Stimulated activated CD4-positive, alpha-beta T cell treated with anti-CD3 and anti-CD28 coated beads, Interleukin-15, amount 100 ng/mL, for 24 hours (primary cell): ENCODE results near the gene GSTA5.
"Not testable (repeated sequence)": the region's sequence is repeated elsewhere in the genome, so short reads cannot be mapped to it uniquely, and the experiment has no call there.

Source experiments
- DNase-seq: peaks from one replicate; pipeline ENCODE4 v3.0.0-alpha.2; 2020

Gene GSTA5

DNA sequence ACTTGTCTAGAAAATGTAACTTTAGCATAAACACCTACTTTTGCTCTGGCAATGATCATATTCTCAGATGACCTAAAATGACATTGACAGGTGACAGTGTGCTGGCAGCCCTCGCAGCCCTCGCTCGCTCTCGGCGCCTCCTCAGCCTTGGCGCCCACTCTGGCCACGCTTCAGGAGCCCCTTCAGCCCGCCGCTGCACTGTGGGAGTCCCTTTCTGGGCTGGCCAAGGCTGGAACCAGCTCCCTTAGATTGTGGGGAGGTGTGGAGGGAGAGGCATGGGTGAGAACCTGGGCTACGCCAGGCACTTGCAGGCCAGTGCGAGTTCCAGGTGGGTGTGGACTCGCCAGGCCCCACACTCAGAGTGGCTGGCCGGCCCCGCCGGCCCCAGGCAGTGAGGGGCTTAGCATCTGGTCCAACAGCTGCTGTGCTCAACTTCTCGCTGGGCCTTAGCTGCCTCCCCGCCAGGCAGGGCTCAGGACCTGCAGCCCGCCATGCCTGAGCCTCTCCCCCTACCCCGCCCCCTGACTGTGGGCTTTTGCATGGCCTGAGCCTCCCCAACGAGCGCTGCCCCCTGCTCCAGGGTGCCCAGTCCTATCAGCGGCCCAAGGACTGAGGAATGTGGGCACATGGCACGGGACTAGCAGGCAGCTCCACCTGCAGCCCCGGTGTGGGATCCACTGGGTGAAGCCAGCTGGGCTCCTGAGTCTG is 54.2 kb downstream of the GSTA5 start:
- no peak for DNase-seq

DNA sequence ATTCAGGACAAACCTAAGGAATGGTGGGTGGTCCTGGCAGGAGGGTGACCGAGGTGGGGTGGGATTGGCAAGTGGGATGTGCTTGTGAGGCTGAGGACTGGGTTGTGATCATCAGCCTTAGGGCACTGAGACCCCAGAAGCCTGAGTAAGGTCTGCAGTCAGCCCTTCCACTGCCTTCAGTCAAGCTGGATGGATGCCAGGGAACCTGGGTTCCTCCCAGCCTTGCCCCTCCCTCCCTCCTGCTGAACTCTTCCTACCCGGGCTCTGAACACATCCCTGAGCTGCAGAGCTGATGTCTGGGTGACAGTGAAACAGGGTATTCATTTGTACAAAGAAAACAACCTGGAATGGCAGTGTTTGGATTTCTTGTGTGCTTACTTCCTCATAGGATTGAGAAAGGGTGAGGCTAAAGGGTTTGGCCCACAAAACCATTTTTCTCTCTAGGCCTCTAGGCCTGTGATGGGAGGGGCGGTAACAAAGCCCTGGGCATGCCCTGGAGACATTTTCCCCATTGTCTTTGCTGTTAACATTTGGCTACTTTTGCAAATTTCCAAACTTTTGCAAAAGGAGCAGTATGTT is 57.8 kb downstream of the GSTA5 start:
- DNase-seq = not testable (repeated sequence)

DNA sequence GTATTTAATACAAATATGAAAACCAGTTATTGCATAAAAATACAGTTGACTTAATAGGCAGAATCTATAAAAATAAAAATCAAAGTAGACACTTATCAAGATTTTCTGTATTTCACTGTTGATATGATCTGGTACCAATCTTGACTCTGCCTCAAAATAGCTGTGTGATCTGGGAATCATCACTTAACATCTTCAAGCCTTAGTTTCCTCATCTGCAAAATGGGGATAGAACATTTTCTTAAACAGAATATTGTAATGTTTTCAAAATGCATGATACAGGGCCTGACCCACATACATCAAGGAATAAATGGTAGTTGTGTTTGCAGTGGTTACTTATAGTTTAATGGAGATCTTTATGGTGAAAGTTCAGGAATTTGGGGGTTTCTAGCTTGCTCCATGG is 58.4 kb downstream of the GSTA5 start:
- not testable (repeated sequence) for DNase-seq
